Middle frontal gyrus (tissue), 1 donor: ENCODE results near the gene KAZN.
"Not testable (repeated sequence)": the region's sequence is repeated elsewhere in the genome, so short reads cannot be mapped to it uniquely, and the experiment has no call there.

Source experiments
- DNase-seq: peaks from one replicate; pipeline ENCODE4 v3.0.0-alpha.2; 2015; ENCODE audit warnings: low spot score; ENCODE audit errors: extremely low spot score

The KAZN gene

GRCh38 chr1:14598498-14599182 lies at the start of gene KAZN:
Gene KAZN (plus strand): TSS chr1:14598685.
- no peak for DNase-seq

GRCh38 chr1:14549897-14550620 lies 48.4 kb upstream of the KAZN start:
- DNase-seq: no peak

GRCh38 chr1:14551386-14551785 lies 47.1 kb upstream of the KAZN start:
- no peak for DNase-seq

DNA sequence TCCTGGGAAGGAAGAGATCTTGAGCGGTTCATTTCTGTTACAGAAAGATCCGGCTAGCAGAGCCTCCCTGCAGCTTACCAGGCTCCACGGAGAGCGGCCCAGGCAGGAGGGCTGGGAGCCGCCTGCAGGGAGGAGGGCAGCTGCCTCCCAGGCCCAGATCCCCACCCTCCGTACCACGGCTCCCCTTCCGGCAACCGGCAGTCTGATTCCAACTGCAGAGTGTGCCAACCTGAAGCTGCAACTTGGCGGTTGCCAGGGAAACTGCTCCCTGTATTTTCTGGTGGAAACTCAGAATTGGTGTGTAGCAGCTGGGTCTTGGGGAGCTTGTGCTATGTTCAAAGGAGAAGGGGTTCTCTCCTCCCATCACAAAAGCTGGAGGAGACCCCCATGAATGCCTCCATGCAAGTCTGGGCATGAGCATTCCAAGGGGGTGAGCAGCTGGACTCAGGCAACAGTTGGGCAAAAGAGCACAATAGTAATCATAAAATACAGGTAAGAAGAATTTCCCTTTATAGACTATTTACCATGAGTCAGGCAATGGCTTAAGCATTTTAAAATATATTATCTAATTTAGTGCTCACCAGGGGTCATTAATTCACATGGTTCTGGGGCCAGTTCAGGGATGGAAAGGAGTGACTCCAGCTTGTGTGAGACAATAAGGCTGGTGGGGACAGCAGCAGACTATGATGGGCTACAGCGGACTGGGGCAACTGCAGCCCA lies 46.1 kb upstream of the KAZN start:
- no peak for DNase-seq

- no peak for DNase-seq
Observed at GRCh38 chr1:14553711-14554110, 44.8 kb upstream of the KAZN start.

DNA sequence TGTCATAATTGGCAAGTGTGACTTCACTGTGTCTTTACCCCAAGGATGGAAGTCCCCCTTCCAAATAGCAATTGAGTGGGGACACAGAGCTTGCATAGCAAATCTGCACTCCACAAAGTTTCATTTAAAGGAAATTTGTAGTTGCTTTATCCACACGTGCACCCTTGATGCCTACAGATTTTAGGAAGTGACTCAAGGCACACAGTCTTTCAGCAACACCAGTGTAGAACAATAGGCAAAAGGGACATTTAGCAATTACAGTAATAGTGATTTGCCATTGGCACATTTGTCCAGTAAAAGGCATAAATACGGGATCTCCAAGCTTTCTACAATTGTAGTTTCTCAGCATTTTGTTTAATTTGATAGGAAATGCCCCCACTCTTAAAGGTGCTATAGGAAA lies 43.4 kb upstream of the KAZN start:
- no peak for DNase-seq

DNA sequence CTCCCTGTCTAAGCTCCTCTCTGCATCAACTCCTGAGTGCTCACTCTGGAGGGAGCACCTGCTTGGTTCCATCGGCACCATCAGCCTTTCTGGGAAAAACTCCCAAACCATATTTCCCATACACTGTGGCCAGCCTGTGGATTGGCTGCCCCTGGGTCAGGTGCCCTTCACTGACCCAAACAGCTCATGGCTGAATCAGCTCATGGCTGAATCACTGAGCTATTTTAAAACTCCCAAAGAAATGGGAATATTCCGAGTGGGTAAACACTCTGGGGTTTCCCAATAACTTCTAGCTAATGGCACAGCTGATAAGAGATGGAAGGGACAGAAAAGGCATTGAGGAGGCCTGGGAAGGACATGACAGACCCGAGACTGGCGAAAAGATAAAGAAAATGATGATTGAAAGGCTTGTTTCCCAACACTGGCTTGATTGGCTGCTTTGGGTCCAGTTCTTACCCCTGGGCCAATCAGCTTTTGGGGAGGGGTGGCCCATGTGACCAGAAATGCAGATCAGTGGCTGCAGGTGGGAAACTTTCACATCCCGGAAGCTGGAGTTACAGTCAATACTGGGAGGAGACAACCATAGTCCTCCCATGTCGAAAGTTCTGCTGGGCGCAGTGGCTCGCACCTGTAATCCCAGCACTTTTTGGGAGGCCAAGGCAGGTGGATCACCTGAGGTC lies 37.3 kb upstream of the KAZN start:
- no peak for DNase-seq

- no peak for DNase-seq
Observed at GRCh38 chr1:14565090-14565489, 33.4 kb upstream of the KAZN start.

GRCh38 chr1:14567056-14567455 lies 31.4 kb upstream of the KAZN start:
- DNase-seq: no peak

GRCh38 chr1:14567903-14568302 lies 30.6 kb upstream of the KAZN start:
- no peak for DNase-seq

DNA sequence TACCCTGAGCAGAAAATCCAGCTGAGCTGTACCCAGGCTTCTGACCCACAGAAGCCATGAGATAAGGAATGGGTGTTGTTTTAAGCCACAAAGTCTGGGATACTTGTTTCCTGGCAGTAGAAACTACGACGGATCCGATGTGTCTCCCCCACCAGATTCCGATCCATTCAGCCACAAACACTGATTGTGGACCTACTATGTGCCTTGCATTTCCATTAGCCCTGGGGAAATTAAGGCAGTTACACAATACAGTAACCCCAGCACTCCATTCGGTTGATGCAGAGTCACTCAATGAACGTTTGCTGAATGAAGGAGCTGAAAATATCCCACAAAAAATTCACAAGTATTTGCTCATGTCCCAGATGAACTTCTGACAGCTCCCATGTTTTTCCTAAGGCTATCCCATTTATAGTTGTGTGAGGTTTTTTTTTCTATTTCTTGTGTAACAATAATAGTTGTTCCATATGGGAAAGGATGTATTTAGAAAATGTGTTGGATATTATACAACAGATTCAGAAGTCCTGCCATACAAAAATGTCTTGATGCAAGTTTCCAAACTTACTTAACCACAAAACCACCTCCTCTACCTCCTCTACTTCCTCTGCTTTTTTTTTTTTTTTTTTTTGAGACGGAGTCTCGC lies 29.6 kb upstream of the KAZN start:
- DNase-seq: no peak

DNA sequence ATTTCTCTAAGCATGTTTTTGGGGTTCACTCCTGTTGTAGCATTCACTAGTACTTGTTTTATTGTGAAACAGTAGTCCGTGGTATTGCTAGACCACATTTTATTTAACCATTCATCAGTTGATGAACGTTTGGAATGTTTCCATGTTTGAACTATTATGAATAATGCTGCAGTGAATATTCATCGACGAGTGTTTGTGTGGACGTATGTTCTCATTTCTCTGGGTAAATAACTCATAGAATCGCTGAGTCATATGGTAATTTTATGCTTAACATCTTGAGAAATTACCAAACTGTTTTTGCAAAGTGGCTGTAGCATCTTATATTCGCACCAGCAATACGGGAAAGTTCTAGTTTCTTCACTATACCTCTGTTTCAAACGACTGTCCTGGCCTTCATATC lies 28.0 kb upstream of the KAZN start:
- no peak for DNase-seq

GRCh38 chr1:14571810-14572767 lies 26.4 kb upstream of the KAZN start:
- no peak for DNase-seq

DNA sequence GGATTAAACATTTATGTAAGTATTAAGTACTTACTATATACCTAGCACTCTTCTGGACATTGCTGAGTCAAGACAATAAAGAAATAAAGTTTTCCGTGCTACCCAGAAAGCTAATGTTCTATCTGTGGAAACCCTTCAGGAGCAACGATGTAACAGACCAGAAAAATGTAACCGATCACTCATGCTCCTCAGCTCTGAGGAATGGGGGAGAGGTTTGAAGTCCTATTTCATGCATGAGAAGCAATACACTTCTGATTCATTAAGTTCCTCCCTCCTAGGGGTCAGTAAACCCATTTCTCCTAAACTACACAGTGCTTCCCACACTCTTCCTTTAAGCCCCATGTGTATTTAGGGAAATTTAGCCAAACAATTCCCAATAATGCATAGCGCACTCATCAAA lies 25.6 kb upstream of the KAZN start:
- DNase-seq: no peak

GRCh38 chr1:14576155-14576554 lies 22.3 kb upstream of the KAZN start:
- DNase-seq: no peak

GRCh38 chr1:14577261-14577660 lies 21.2 kb upstream of the KAZN start:
- no peak for DNase-seq

DNA sequence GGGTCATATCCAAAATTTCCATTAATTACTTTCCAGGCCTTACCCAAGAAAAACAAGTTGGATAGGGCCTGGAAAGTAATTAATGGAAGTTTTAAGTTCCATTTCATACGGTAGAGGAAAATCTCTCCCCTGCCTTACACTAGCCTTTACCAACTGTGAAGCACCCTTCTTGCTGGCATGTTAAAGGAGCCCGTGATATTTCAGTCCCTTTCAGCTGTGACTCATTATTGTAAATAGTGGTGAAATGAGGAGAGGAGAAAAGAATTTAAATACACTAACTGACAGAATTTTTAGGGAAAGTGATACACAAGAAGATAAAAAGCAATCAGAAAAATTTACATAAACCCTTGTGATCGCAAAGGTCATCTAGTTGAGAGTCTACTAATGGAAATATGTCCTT lies 20.3 kb upstream of the KAZN start:
- no peak for DNase-seq

DNA sequence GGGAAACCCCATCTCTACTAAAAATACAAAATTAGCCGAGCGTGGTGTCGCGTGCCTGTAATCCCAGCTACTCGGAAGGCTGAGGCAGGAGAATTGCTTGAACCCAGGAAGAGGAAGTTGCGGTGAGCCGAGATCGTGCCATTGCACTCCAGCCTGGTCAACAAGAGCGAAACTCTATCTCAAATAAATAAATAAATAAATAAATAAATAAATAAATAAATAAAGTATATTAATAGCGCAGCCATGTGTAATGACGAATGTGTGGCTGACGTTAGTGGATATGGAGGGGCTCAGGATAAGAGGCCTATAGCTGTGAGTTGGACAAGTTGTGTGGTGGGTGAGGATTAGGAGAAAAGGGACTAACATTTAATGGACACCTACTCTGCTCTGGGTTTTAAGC lies 18.2 kb upstream of the KAZN start:
- DNase-seq: not testable (repeated sequence)

- no peak for DNase-seq
Observed at GRCh38 chr1:14580986-14581385, 17.5 kb upstream of the KAZN start.

DNA sequence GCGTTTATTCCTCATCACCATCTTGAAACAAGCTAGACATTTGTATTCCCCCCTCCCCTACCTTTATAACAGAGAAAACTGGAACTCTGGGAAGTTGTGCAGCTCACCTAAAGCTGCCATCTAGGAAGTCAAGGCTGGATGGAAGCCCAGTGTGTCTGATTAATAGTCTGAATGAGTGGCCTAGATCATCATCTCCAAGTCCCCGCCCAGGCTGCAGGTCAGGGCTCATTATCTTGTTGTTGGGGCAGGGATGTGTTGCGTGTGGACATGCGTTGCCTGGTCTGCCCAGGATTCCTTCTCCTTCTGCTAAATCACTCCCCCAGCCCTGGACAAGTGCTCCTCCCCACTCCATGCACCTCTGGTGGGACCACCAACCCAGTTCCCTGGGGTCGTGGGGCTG lies 14.7 kb upstream of the KAZN start:
- no peak for DNase-seq
